SK-N-SH (cell line): Measurements from ENCODE around the gene NEURL1. TPM values are rescaled to one million over a fixed set of nuclear protein-coding genes. Genes with fewer than 3 reads are reported as not detected.

Experiments
- CTCF ChIA-PET: fragments of 300-600, 350-600 bp; formaldehyde crosslinking; extraction: SDS; loops from one replicate; lab custom pipeline; 2021; lab: Yijun Ruan, JAX
- POLR2A ChIA-PET: fragments of 350-600 bp; sonication (Branson Sonifier 250); formaldehyde crosslinking; extraction: SDS; loops from one replicate; lab custom pipeline; 2020; ENCODE audit warnings: antibody characterized with exemption, inconsistent platforms; lab: Yijun Ruan, JAX
- DNase-seq: peaks from one replicate; pipeline ENCODE4 v3.0.0; 2012
- H2AFZ ChIP-seq: fragments of 200-600 bp; sonication (generic); 2 replicates; pipeline ENCODE4 v1.8.1; 2016; ENCODE audit warnings: antibody characterized with exemption, mild to moderate bottlenecking, low read depth
- H3F3A ChIP-seq: fragments of 200-600 bp; sonication (generic); replicated peaks from 2 replicates; pipeline ENCODE3; 2016; ENCODE audit warnings: antibody characterized with exemption, mild to moderate bottlenecking; ENCODE audit not compliant: insufficient read depth
- H3K27ac ChIP-seq, 2 experiments: fragments of 200-500 bp in 1 of 2; fragments of 200-600 bp in 1 of 2; sonication (Bioruptor generic) in 1 of 2; sonication (generic), shearing (Covaris generic) in 1 of 2; 2 replicates each; pipeline versions ENCODE4 v1.5.1 to v1.6.1; 2014 to 2016; ENCODE audit warnings: low read depth in 2 of 2, inconsistent platforms in 1 of 2, low read length in 1 of 2, mild to moderate bottlenecking in 1 of 2, mixed read lengths in 1 of 2
- H3K27me3 ChIP-seq: fragments of 200-600 bp; sonication (generic), shearing (Covaris generic); 2 replicates; pipeline ENCODE4 v1.6.1; 2016; ENCODE audit warnings: mixed run types; ENCODE audit not compliant: insufficient read depth
- H3K36me3 ChIP-seq, 2 experiments: fragments of 200-500 bp in 1 of 2; fragments of 200-600 bp in 1 of 2; sonication (Bioruptor generic) in 1 of 2; sonication (generic) in 1 of 2; replicated peaks in 1 of 2; 2 replicates each; pipeline versions ENCODE3 to v1.5.1; 2014 to 2016; ENCODE audit warnings: low read length in 1 of 2, mild to moderate bottlenecking in 1 of 2; ENCODE audit not compliant: insufficient read depth in 2 of 2, control insufficient read depth in 1 of 2
- H3K4me1 ChIP-seq, 2 experiments: fragments of 200-500 bp in 1 of 2; fragments of 200-600 bp in 1 of 2; sonication (Bioruptor generic) in 1 of 2; sonication (generic), shearing (Covaris generic) in 1 of 2; 2 replicates each; pipeline versions ENCODE4 v1.5.1 to v1.6.1; 2014 to 2016; ENCODE audit warnings: low read depth in 1 of 2, low read length in 1 of 2, mixed run types in 1 of 2; ENCODE audit not compliant: insufficient read depth in 2 of 2, control insufficient read depth in 1 of 2
- H3K4me2 ChIP-seq: fragments of 200-600 bp; sonication (generic), shearing (Covaris generic); 2 replicates; pipeline ENCODE4 v1.6.1; 2017; ENCODE audit warnings: mixed run types
- H3K4me3 ChIP-seq, 2 experiments: fragments of 200-500 bp in 1 of 2; fragments of 200-600 bp in 1 of 2; sonication (Bioruptor generic) in 1 of 2; sonication (generic), shearing (Covaris generic) in 1 of 2; 2 replicates each; pipeline versions ENCODE4 v1.5.1 to v1.8.1; 2014 to 2016; ENCODE audit warnings: low read depth in 2 of 2, inconsistent platforms in 1 of 2, low read length in 1 of 2, mild to moderate bottlenecking in 1 of 2, mixed read lengths in 1 of 2, moderate library complexity in 1 of 2
- H3K79me2 ChIP-seq: fragments of 200-600 bp; sonication (generic); 2 replicates; pipeline ENCODE4 v1.8.1; 2017; ENCODE audit warnings: mild to moderate bottlenecking; ENCODE audit not compliant: insufficient read depth
- H3K9ac ChIP-seq: fragments of 200-600 bp; sonication (generic); 2 replicates; pipeline ENCODE4 v1.6.1; 2017; ENCODE audit warnings: mixed run types
- H3K9me2 ChIP-seq: fragments of 200-600 bp; sonication (generic); 2 replicates; pipeline ENCODE4 v1.6.1; 2017; ENCODE audit warnings: mixed run types
- H3K9me3 ChIP-seq: fragments of 200-600 bp; sonication (generic); 2 replicates; pipeline ENCODE4 v1.6.1; 2017; ENCODE audit warnings: mixed run types, mild to moderate bottlenecking, moderate library complexity
- H4K20me1 ChIP-seq: fragments of 200-600 bp; sonication (generic); 2 replicates; pipeline ENCODE4 v1.6.1; 2017; ENCODE audit warnings: mild to moderate bottlenecking, mixed run types; ENCODE audit not compliant: insufficient read depth
- EZH2phosphoT487 ChIP-seq: fragments of 200-600 bp; sonication (generic); IDR thresholded peaks from 2 replicates; pipeline ENCODE4 v1.6.1; 2017; ENCODE audit warnings: low read depth, mixed run types, mild to moderate bottlenecking, antibody characterized with exemption, moderate library complexity, borderline replicate concordance
- FOXJ3 ChIP-seq: sonication (generic); formaldehyde crosslinking; IDR thresholded peaks from 2 replicates; pipeline ENCODE4 v1.5.1; 2020; ENCODE audit warnings: mild to moderate bottlenecking, missing genetic modification reagents
- JUND ChIP-seq: IDR thresholded peaks from 2 replicates; pipeline ENCODE4 v1.4.0; 2012
- MEF2A ChIP-seq: IDR thresholded peaks from 2 replicates; pipeline ENCODE4 v1.4.0; 2012; ENCODE audit warnings: low read depth, borderline replicate concordance
- MXI1 ChIP-seq: IDR thresholded peaks from 2 replicates; pipeline ENCODE4 v1.6.1; 2012; ENCODE audit warnings: mild to moderate bottlenecking, low read depth, low read length, improper control_type of control experiment
- POLR2AphosphoS5 ChIP-seq: IDR thresholded peaks from 2 replicates; pipeline ENCODE4 v1.6.1; 2012; ENCODE audit warnings: low read depth, low read length
- RXRA ChIP-seq: IDR thresholded peaks from 2 replicates; pipeline ENCODE4 v1.4.0; 2012; ENCODE audit warnings: low read depth, mild to moderate bottlenecking, borderline replicate concordance
- TAF1 ChIP-seq: IDR thresholded peaks from 2 replicates; pipeline ENCODE4 v1.6.1; 2012; ENCODE audit warnings: low read depth, mild to moderate bottlenecking, low read length, moderate library complexity, borderline replicate concordance
- WGBS: methylation state at CpG from one replicate; pipeline ENCODE4 v1.1.6; 2017; ENCODE audit warnings: low lambda C conversion rate; 5-methylcytosine and 5-hydroxymethylcytosine counted together
- polyA plus RNA-seq, 3 experiments: library from polyadenylated mRNA; depleted of rRNA; stranded (reverse); fragments of >200 nt; gene quantifications; 2 replicates each; pipeline ENCODE4 v1.2.3, GENCODE V29; 2012
- TF ChIP-seq, protein P1 (sequence below): IDR thresholded peaks from 2 replicates; pipeline ENCODE4 v1.4.0; 2012; ENCODE audit warnings: low read depth, borderline replicate concordance
- TF ChIP-seq, protein P2 (sequence below): fragments of 150-350 bp; IDR thresholded peaks from 2 replicates; pipeline ENCODE4 v1.6.1; 2016; ENCODE audit warnings: mild to moderate bottlenecking, low read depth, low read length
- TF ChIP-seq, protein P3 (sequence below): fragments of 150-350 bp; IDR thresholded peaks from 2 replicates; pipeline ENCODE4 v1.6.1; 2017; ENCODE audit warnings: antibody characterized with exemption, low read length, low read depth, borderline replicate concordance
- TF ChIP-seq, protein P4 (sequence below): IDR thresholded peaks from 2 replicates; pipeline ENCODE4 v1.4.0; 2012; ENCODE audit warnings: low read depth, borderline replicate concordance

The NEURL1 gene
- polyA plus RNA-seq, 1 of the 3 experiments (the other 2 are of a cell fraction) = 0.05 TPM

DNA sequence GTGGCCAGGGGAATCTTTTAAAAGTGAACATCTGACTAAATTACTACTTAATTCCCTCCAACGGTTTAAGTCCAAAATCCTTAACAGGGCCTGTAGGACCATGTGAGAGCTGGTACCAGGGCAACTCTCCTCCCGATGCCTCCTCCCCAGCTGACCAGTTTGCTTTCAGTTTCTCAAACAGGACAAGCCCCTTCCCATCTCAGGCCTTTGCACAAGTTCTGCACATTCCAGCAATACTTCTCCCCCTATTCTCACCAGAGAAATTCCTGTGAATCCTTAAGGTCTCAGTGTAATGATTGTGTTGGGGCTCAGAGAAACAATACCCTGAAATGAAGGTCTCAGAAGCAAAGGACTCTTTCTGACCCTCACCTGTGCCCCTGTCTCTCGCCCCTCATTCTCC is 26.8 kb upstream of the NEURL1 start:
- CTCF ChIA-PET = interaction anchor here (1.1 to 2.1 kb wide), 3 partner anchors 11 to 50 kb away, joined by 5 to 8 read pairs (median 7); no protein-coding TSS in a partner anchor

DNA sequence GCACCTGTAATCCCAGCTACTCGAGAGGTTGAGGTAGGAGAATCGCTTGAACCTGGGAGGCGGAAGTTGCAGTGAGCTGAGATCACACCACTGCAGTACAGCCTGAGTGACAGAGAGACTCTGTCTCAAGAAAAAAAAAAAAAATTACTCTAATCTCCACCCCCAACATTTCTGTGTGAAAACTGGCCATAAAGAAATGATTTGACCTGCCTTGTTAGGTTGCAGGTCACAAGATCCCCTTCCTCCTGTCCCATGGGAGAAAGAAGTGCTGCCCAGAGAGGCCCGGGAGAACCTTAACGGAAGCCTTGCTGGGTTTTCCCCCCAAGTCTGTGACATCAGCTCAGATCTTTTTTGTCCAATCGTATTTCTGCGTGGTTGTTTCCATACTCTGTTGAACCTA is 26.1 kb upstream of the NEURL1 start:
- Histone ChIP-seq H3K9me3 (no peaks in the 10 kb centered on the region), H3K4me1 (no peaks in the 10 kb centered on the region), H2AFZ (no peak overlapping the region), H3K9me2 (no peaks in the 10 kb centered on the region), H3F3A (no peaks in the 10 kb centered on the region), H3K36me3 (no peaks in the 10 kb centered on the region), H4K20me1 (no peaks in the 10 kb centered on the region), H3K27me3 (no peaks in the 10 kb centered on the region), H3K9ac (no peak overlapping the region), H3K4me3 (no peak overlapping the region), H3K27ac (no peak overlapping the region), H3K79me2 (no peaks in the 10 kb centered on the region)
- CTCF ChIA-PET = interaction anchor here (1.1 kb wide), 2 partner anchors 26 to 51 kb away, joined by 3 to 5 read pairs; no protein-coding TSS in a partner anchor
- 91% methylated on average over 7 of the region's 7 CpGs for WGBS
- no peak for DNase-seq
- POLR2A ChIA-PET = no interaction called here
- TF ChIP-seq MEF2A = no peak
- no peak for TF ChIP-seq RXRA
- TF ChIP-seq JUND = no peak
- TF ChIP-seq, all 33 proteins: peak for 0
- no peak overlapping the region for H3K4me2 ChIP-seq

More for the DNA sequence above, 26.8 kb upstream of the NEURL1 start:
- H3K79me2 ChIP-seq = no peaks in the 10 kb centered on the region
- H3K36me3 ChIP-seq = no peaks in the 10 kb centered on the region
- H3K9me3 ChIP-seq = no peaks in the 10 kb centered on the region
- TF ChIP-seq MXI1 (no peak), EZH2phosphoT487 (no peak), FOXJ3 (no peak), MEF2A (no peak), TAF1 (no peak), POLR2AphosphoS5 (no peak)
- TF ChIP-seq, protein P1, sequence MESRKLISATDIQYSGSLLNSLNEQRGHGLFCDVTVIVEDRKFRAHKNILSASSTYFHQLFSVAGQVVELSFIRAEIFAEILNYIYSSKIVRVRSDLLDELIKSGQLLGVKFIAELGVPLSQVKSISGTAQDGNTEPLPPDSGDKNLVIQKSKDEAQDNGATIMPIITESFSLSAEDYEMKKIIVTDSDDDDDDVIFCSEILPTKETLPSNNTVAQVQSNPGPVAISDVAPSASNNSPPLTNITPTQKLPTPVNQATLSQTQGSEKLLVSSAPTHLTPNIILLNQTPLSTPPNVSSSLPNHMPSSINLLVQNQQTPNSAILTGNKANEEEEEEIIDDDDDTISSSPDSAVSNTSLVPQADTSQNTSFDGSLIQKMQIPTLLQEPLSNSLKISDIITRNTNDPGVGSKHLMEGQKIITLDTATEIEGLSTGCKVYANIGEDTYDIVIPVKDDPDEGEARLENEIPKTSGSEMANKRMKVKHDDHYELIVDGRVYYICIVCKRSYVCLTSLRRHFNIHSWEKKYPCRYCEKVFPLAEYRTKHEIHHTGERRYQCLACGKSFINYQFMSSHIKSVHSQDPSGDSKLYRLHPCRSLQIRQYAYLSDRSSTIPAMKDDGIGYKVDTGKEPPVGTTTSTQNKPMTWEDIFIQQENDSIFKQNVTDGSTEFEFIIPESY = no peak
- TF ChIP-seq, protein P2, sequence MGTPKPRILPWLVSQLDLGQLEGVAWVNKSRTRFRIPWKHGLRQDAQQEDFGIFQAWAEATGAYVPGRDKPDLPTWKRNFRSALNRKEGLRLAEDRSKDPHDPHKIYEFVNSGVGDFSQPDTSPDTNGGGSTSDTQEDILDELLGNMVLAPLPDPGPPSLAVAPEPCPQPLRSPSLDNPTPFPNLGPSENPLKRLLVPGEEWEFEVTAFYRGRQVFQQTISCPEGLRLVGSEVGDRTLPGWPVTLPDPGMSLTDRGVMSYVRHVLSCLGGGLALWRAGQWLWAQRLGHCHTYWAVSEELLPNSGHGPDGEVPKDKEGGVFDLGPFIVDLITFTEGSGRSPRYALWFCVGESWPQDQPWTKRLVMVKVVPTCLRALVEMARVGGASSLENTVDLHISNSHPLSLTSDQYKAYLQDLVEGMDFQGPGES = no peak
- TF ChIP-seq, protein P3, sequence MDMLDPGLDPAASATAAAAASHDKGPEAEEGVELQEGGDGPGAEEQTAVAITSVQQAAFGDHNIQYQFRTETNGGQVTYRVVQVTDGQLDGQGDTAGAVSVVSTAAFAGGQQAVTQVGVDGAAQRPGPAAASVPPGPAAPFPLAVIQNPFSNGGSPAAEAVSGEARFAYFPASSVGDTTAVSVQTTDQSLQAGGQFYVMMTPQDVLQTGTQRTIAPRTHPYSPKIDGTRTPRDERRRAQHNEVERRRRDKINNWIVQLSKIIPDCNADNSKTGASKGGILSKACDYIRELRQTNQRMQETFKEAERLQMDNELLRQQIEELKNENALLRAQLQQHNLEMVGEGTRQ = no peak
- TF ChIP-seq, protein P4, sequence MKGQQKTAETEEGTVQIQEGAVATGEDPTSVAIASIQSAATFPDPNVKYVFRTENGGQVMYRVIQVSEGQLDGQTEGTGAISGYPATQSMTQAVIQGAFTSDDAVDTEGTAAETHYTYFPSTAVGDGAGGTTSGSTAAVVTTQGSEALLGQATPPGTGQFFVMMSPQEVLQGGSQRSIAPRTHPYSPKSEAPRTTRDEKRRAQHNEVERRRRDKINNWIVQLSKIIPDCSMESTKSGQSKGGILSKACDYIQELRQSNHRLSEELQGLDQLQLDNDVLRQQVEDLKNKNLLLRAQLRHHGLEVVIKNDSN = no peak
- no peak overlapping the region for H3K4me2 ChIP-seq
- H3K9me2 ChIP-seq = no peaks in the 10 kb centered on the region
- H3K27ac ChIP-seq = no peak overlapping the region
- H3K4me1 ChIP-seq = no peaks in the 10 kb centered on the region
- POLR2A ChIA-PET = no interaction called here
- DNase-seq = no peak
- no peaks in the 10 kb centered on the region for H3F3A ChIP-seq
- H3K27me3 ChIP-seq = no peaks in the 10 kb centered on the region
- no peak overlapping the region for H2AFZ ChIP-seq
- H4K20me1 ChIP-seq = no peaks in the 10 kb centered on the region
- no peak overlapping the region for H3K4me3 ChIP-seq
- no peak overlapping the region for H3K9ac ChIP-seq
- 64% methylated on average over 3 of the region's 3 CpGs for WGBS
